ENCODE measurements around the gene PEDS1. TPM values are rescaled to one million over a fixed set of nuclear protein-coding genes. Genes with fewer than 3 reads are reported as not detected.

The PEDS1 gene
- total RNA-seq, 1 donor from 2014 or later = 26.1 TPM

DNA sequence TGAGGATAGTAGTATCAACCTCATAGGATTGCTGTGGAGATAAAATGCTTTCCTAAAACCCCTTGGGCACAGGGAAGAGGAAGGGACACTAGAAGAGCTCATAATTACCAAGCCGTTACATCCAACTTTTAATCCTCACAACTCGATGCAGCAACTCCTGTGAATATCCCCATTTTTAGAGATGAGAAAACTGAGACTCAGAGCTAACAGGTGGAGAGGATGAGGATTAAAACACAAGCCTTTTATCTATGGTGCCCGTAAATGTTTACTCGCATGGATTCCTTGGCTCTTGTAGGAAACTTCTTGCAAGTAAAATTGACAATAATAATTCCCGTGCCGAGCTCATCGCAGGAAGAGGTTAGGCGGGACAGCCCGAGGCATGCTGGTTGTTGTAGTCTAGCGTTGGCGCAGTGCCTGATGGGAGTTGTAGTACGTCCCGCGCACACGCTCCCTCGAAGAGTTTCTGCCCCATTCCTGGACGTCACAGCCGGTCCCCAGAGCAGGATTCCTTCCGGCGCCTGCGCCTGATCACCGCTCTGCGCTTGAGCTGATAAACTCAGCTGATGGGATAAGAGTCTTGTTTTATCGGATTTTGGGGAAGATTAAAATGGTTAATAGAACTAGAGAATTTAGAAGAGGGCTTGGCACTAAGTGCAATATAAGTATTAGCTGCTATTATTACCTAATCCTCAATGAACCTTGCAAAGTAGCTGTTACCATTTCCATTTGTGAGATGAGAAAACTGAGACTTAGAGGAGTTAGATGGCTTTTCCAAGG lies 37.7 kb downstream of the PEDS1 start:
- Mint-ChIP-seq H3K36me3 (ENCODE audit: low read depth) (no peaks in the 10 kb centered on the region), H3K4me1 (peaks cover 45% of the 10 kb centered on the region), H3K4me3 (peak overlapping the region; percentile 88), H3K27me3 (ENCODE audit: low read depth) (no peaks in the 10 kb centered on the region), H3K27ac (ENCODE audit: unreplicated experiment) (peak overlapping the region; percentile 79), H3K9me3 (no peaks in the 10 kb centered on the region)
- no peak for TF ChIP-seq CTCF (conservative IDR thresholded peaks at IDR 0.05)
- peak; percentile 82 for DNase-seq (ENCODE audit: low read depth, low spot score)

- no peak for DNase-seq (ENCODE audit: low read depth, low spot score)
- H3K9me3 Mint-ChIP-seq = no peaks in the 10 kb centered on the region
- H3K27me3 Mint-ChIP-seq (ENCODE audit: low read depth) = no peaks in the 10 kb centered on the region
- peak overlapping the region; percentile 41 for H3K27ac Mint-ChIP-seq (ENCODE audit: unreplicated experiment)
- no peaks in the 10 kb centered on the region for H3K36me3 Mint-ChIP-seq (ENCODE audit: low read depth)
- no peak for TF ChIP-seq CTCF (conservative IDR thresholded peaks at IDR 0.05)
- peaks cover 52% of the 10 kb centered on the region for H3K4me1 Mint-ChIP-seq
- H3K4me3 Mint-ChIP-seq = peak overlapping the region; percentile 88
These were observed 38.4 kb downstream of the PEDS1 start for GRCh38 chr20:50115041-50115512.

DNA sequence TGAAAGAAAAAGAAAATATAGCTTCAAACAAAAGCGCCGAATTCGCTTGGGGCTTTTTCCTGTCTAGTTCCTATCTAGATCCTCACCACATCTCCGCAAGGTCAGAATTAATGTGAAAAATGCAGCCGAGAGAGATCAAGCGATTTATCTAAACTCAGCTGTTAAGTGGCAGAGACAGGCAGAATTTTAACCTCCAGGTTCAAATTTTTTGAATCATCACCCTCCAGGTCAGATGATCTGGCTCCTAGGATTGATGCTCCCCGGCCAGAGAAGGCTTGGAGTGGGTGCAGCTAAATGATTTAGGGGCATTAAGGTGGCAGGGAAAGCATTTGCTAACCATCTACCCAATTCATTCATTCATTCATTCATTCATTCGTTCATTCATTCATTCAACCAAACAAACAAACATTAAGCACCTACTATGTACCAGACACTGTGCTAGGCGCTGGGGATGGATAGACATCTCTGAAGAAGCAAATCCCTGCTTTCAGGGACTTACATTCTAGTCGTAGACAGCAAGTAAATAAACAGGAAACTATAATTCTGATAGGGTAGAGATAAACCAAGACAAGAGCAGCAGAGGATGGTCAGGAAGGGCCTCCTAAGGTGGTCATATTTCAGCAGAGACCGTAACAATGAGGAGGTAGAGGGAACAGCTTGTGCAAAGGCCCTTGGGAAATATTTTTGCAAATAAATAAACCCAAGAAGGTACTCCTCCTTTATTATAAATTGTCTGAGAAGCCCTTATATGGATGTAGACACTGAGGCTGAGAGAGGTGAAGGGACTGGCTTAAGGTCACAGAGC lies 39.9 kb downstream of the PEDS1 start:
- H3K36me3 Mint-ChIP-seq (ENCODE audit: low read depth) = no peaks in the 10 kb centered on the region
- H3K4me3 Mint-ChIP-seq = peak overlapping the region; percentile 88
- DNase-seq (ENCODE audit: low read depth, low spot score) = no peak
- H3K27ac Mint-ChIP-seq (ENCODE audit: unreplicated experiment) = peak overlapping the region; percentile 99
- no peaks in the 10 kb centered on the region for H3K9me3 Mint-ChIP-seq
- no peak for TF ChIP-seq CTCF (conservative IDR thresholded peaks at IDR 0.05)
- no peaks in the 10 kb centered on the region for H3K27me3 Mint-ChIP-seq (ENCODE audit: low read depth)
- H3K4me1 Mint-ChIP-seq = peaks cover 64% of the 10 kb centered on the region

DNA sequence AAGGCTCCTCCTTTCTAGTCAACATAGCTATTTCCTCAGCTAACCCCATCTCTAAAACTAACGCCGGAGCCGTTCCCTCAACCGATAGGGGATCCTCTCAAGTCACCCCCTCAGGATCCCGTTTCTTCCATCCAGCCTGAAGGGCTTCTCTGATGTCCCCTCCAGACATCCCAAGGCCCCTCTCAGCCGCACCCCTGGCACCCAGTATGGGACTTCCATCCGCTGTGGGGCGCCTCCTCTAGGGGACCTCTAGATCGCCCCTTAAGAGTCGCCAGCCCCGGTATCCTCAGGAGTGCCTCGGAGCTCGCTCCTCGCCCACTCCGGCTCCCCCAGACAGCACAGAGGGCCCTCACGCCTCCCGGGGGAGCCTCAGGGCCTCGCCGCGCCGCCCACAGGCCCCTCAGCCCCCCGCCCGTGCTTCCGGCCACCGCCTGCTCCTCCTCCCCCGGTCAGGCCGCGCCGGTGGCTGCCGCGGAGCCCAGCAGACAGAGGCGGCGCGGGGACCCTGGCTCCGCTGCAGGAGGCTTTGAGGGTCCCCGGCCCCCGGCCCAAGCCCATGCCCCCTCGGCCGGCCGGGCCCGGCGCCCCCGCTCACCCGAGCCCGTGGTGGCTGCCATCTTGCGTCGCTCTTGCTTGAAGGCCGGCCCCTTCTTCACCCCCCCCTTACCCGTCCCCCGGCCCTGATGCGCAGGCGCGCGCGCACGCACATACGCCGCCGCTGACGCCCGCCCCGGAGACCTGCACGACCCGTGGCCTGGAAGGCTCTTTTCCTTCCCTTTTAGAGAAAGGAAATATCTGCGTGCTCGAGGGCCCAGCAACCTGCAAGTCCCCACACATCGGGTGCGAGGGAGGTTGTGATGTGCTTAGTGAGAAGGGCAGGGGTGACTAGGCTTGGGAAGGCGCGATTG lies 40.8 kb downstream of the PEDS1 start, which contains the start of gene UBE2V1:
Gene UBE2V1 (minus strand): TSS at position 639 of the 908 bp plus-strand sequence. CDS start 22 bp downstream, at position 617.
- Mint-ChIP-seq H3K27me3 (ENCODE audit: low read depth) (no peaks in the 10 kb centered on the region), H3K4me1 (peaks cover 72% of the 10 kb centered on the region), H3K9me3 (no peaks in the 10 kb centered on the region), H3K36me3 (ENCODE audit: low read depth) (no peaks in the 10 kb centered on the region), H3K4me3 (peak within 1 kb of the TSS; percentile 98), H3K27ac (ENCODE audit: unreplicated experiment) (peak within 1 kb of the TSS; percentile 99)
- peak; percentile 80 for DNase-seq (ENCODE audit: low read depth, low spot score)
- TF ChIP-seq CTCF (conservative IDR thresholded peaks at IDR 0.05) = peak; percentile 44

All from neural crest cell (in vitro differentiated cells).